ENCODE data around the gene MACROD2.

Gene MACROD2

DNA sequence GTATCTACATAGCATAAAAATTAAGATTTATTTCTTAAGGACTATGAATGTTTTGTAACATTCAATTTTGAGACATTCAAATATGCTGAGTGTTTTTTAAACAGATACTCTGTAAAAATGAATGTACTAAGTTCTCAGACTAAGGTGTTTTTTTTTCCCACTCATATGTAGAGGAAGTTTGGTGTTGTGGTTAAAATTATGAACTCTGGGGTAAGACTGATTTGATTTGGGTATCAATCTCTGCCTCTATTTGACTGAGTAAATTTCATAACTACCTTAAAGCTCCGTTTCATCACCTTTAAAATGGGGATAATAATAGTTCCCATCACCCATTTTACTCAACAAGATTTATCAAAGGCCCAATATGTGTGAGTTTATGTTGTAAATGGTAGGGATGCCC, 728.7 kb downstream of the MACROD2 start:
- DNase-seq, result no peak

DNA sequence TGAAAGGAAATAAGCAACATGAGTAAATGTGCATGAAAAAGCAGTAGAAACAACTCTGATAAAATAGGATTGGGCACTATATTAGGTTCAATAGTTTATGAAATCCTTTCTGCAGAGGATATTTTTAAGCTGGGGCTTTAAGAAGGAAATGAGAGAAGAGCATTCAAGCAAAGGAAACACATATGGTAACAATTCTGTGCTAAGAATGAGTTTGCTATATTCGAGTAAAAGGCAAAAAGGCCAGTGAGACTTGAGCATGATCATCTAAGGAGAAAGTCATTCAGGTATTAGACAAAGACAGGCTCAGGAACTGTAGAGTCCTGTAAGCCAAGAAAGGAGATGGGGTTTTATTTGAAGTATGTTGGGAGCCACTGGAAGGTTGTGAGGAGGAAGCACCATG, 729.2 kb downstream of the MACROD2 start:
- no peak for DNase-seq

DNA sequence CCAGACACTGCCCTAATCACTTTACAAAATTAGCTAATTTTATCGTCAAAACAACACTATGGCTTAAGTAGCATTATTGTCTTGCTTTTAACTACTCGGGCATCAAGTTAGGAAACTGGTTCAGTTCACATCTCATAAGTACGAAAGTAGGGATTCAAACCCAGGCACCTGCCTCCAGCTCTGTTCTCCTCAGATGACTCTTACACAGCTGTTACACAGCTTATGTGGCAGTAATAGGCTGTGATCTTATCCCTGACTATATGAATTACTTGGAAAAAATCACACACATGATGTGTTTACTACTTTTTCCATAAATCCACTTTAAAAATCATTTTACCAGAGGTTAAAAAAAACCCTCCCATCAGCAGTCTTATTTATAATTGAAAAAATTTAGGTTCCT, 731.3 kb downstream of the MACROD2 start:
- DNase-seq, result peak; percentile 82

DNA sequence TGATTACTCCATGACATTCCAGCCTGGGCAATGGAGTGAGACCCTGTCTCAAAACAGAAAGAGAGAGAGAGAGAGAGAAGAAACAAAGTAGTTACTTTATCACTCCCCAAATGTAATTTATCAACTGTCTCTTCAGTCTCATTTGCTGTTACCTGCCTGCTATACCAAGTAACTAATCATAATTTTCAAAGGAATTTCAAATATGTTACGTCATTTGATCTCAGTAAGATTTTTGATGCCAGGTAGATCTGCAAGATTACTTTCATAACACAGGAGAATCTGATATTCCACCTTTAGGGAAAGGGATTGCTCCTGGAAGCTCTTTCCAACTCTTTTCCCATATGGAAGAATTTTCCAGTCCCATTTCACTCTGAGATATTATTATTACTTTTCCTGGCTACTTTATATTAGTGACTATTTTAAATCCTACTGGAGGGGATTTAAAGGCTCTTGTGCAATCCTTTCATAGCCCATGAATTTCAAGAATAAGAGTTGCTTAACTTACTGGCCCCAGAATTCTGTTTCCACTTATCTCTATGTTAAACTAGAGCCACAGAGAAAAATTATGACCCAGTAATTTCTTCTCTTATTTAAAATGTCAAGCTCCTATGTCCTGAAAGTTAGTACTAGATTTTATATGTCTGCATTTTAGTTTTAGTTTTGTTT, 732.3 kb downstream of the MACROD2 start:
- no peak for DNase-seq

DNA sequence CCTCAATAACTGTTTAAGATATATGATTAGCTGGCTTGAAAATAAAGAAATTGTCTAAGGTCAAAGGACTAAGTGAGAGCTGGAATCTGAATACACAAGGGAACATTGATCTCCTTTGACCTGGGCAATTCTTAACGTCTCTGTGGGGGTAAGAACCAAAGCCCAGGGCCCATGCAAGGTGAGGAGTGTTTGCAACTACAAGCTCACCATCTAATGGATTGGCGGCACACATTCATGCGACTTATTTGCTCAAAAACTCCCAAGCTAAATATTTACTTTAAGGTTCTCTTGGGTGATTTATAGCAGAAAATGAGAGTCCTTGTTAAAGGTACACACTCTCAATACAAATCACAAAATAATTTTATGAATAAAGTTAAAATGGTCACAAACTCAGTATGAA, 734.1 kb downstream of the MACROD2 start:
- DNase-seq, result no peak

DNA sequence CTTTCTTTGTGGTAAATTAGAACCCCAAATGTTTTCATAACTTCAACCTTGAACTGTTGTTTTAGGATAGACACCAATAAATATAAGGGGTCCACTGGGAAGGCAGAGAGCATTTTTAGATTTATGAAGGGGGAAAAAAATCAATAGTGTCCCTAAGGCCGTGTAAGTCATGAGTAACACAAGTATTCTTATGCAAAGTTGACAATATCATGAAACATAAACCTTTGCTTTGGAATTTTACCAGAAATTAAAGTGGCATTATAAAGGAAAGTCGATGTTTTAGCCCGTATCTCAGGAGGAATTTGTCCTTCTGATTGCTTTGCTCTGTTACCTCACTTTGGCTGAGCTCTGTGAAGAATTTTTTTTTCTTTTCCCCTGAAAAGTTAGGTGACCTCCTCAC, 737.0 kb downstream of the MACROD2 start:
- DNase-seq, result no peak

DNA sequence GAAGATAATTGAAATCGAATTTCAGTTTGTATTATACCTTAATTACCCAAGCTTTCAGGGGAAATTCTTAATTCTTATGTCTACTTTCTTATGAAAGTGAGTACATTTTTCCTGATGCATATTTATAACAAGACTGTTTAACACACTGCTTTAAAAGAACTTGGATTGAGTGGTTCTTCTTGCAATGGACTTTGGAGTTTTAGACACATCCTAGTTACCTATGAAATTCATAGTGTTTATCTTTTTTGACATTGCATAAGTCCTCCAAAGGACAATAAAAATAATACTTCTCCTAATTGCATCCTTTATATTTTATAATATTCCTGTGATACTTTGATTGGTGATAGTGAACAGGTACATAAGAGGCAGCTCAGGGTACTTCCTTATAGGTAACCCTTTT, 737.7 kb downstream of the MACROD2 start:
- DNase-seq, result no peak

DNA sequence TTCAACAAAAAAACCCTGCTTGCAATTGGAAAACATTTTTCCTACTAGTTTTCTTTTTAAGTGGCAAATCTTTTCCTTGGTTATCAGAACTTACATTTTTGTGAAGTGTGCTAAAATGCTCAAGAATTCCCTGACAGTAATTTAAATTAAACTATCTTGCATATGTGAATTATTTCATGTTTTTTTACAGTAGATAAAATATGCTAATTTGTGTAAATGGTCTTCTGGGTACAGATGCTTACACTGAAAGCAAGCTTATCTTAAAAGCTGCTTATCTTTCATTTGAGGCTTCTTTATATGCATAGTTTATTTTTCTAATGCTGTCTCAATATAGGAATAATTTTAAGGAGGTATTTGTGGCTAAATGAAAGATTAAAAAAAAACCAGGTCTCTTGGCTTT, 745.1 kb downstream of the MACROD2 start:
- DNase-seq, result peak; percentile 33

DNA sequence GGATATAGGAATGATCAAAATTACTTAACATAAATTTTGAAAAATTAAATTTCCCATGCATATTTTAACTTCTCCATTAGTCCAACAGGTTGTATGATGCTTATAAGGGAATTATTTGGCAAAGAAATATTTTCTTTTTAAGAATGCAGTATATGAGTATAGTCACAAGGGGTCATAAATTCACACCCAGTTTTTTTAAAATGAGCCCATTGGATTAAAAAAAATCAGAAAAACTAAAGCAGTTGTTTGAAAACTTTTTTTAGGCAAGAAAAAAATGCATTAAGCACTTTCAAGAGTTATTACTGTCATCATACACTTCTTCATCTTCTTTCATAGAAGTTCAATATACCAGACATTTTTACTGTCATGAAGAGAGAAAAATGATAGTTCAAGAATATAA, 746.3 kb downstream of the MACROD2 start:
- DNase-seq, result no peak

DNA sequence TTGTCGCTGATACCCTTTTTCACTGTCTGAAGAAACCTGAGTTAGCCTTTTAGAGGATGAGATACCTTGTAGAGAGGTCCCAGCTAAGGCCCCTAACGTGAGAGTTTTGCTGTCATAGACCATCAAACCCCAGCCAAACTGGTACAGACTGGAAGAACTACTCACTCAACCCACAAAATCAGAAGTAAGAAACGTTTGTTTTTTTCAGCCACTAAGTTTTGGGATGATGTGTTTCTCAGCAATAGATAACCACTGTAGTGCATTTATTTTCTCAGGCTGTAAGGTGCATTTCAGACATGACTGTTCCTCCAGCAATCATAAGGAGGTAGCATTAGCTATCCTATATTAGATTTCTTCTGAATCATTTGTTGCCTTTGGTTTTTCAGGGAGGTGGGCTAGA, 749.4 kb downstream of the MACROD2 start:
- no peak for DNase-seq

DNA sequence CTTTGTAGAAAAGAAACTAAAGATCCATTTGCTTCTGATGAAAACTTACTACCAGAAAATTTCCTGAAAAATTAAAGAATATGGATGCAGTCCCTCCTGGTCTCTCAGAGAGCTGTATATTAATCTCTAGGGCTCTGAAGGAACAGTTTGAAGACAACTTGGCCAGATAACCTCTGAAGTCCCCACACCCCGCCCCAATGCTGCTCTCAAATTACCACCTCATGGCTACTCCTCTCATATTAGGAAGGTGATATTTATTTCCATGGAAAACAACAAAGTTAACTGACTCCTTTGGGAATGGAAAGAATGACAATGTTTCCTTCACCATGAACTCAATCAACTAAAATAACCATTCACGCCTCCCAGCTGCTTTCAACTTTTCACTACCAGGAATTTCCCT, 750.5 kb downstream of the MACROD2 start:
- DNase-seq, result no peak

DNA sequence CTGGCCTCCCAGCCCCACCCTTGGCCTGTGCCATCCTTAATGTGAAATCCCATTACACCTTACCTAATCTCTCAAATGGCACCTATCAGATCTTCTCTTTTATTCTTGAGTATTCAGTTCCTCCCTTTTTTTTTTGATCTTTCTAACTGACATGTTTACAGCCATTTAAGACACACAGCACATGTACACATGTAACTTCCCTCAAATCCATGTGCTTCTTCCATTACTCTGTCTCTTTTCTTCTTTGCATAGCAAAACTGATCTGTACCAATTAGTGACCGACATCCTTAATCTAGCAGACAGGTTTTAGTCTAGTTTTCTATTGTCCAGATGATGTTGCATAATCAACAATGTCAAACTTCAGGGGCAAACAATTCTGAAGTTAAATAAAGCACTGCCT, 755.9 kb downstream of the MACROD2 start:
- peak; percentile 8 for DNase-seq

DNA sequence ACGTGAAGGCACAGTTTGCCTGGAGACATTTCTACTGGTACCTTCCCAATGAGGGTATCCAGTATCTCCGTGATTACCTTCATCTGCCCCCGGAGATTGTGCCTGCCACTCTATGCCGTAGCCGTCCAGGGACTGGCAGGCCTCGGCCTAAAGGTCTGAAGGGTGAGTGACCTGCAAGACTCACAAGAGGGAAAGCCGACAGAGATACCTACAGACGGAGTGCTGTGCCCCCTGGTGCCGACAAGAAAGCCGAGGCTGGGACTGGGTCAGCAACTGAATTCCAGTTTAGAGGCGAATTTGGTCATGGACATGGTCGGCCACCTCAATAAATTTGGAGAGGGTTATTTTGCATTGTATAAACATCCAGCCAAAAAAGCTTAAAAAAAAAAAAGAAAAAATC, 762.4 kb downstream of the MACROD2 start:
- no peak for DNase-seq

DNA sequence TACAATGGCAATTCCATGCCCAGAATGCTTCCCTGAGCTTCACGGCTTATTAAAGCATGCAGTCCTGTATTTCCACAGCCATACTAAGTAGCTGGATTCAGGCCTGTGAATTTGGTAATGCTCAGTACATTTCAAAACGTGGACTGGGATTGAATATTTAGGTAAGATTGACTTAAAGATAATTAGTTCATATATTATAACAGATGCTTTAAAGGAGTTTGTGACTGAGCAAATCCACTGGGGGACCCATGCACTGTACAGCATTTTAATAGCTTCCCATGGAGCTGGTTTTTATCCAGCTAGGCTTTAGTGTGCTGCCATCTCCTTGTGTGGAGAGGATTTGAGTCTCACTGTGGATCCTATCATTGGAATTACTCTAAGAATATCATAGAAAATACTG, 763.0 kb downstream of the MACROD2 start:
- DNase-seq, result no peak

DNA sequence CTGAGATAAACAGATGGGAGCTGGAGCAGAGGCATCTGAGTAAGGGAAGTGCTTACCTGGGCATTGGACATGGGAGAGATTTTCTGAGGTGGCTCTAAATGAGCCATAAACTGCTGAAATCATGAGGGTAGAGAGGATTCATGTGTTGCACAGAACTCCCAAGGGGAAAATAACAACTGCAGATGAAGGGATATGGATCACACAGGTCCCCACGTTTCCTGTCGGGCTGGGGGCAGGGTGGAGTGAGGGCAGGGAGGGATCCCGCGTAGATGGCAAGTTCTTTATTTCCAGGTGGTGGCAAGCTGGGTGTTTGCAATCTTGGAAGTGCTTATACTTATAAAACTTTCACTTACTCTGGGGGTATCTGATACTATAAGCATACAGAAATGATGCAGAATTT, 764.7 kb downstream of the MACROD2 start:
- no peak for DNase-seq

DNA sequence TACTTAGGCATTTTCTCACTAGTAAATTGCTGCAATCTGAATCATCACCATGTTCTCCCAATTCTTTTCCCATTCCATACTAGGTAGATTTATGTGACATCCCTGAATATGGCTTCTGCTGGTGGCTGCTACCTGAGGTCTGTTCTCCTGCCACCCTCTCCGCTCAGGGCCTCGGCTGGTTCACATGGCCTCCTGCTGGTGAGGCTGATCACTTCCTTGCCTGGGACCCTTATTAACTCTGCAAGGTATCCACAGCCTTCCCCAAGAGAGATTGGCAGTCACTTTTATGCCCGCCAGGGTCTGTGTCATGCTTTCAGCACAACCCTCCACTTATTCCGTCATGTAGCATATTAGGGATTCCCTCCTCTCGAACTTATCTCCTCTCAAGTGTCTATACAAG, 766.6 kb downstream of the MACROD2 start:
- peak; percentile 6 for DNase-seq

DNA sequence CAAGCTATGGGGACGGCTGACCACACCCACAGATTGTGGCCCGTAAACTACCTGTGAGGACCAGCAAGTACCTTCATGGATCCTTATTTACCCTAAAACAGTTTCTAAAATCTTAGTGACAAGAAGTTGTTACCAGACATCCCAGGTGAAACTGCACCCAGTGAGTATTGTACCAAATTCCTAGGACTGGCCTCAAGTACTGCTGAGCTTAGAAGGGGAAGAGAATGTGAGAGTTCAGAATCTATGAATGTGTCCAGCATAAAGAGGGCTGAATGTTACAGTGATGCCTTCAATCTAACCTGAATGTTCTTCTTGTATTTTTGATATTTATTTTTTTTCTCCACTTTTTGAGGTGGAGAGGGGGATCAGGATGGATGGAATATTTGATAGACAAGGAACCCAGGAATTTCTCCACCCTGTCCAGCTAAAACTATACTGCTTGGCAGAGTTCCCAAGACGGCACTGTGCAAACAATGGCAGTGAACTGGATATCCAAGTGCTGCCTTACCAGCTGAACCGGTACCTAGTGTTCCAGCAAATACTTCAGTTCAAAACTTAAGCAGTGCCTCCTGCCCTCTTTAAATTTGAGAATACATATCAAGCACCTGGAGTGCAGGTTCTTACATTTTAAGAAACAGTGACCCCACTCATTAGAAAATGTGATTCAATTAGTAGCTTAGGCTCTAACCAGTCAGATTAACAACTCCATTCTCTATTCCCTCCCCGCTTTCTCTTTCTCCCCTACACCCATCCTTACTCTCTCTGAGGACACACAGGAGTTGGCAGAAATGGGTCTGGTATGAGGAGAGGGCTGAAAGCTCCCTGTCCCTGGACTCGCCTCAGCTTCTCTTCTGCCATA, 769.4 kb downstream of the MACROD2 start:
- peak; percentile 40 for DNase-seq

DNA sequence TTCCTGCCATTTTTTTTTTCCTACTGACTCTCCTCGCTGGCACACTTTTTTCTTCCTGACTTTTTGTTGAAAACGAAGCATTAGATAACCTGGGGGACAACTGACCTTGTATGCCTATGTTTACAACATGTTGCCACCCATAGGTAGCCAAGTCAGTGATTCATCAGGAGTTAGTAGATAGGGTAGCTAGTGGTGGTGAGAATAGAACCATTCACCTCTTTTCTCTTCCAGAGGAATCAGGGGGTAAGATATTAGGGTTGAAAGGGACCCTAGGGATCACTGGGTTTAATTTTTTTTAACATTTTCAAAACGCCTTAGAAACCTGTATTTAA, 770.0 kb downstream of the MACROD2 start:
- DNase-seq, result no peak

DNA sequence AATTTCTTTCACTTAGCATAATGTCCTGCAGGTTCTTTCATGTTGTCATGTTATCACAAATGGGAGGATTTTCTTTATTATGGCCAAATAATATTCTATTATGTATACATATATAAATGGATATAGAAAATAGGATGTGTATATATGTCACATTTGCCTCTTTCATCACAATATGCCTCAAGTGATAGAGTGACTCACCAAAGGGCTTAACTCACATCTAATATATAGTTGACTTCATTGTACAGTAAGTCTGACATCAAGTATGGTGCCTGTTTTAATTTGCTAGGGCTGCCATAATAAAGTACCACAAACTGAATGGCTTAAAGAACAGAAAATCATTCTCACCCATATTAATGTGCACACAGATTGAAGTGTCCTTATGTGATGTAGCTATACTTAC, 778.2 kb downstream of the MACROD2 start:
- DNase-seq, result no peak

DNA sequence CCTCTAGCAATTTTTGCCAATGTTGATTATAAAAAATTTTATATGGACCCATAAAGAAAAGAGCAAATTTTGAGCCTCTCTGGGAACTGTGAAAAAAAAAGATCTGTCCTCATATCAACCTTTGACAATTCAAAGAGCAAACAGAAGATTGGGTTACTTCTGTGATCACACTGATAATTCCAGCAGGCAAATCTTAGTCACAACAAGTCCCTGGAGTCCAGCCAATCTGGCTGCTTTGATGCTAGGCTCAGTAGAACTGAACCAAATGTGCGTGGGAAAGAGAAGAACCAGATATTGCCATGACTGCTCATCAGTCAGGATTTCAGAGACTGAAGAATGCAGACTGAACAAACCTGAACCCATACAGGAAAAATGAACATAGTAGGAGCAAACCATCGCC, 780.5 kb downstream of the MACROD2 start:
- no peak for DNase-seq

DNA sequence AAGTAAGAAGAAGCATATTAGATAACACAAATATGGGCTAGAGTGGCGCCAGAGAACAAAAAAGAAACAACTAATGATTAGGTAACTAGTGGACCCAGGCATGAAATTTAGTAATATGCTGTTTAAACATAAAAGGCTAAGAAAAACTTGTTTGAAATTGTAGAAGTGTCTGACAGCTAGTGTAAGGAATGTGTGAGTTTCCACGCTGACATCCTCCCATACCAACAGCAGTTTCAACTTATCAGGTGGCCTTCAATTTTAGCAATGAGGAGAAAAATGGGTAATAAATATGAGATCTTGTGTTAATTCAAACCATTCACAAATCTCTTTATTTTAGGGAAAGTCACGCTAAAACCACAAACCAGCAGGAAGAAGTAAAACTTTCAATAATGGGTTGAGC, 782.3 kb downstream of the MACROD2 start:
- DNase-seq, result no peak

DNA sequence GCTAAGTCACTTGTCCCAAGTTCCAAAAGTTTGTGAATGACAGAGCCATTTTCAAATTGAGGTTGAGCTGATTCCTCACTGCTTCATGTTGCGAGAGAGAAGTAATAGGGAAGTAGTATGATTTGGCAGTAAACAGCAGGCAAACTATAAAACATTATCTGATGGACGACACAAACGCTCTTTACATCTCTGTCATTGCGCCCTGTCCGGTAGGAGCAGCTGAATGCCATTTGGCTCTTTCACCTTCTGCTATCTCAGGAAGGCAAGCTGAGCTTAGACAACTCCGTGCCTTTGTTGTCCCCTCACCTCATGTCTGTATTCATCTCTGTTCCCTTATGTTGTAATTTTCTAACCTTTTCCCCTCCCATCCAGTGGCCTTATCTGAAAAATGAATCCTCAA, 782.8 kb downstream of the MACROD2 start:
- no peak for DNase-seq

DNA sequence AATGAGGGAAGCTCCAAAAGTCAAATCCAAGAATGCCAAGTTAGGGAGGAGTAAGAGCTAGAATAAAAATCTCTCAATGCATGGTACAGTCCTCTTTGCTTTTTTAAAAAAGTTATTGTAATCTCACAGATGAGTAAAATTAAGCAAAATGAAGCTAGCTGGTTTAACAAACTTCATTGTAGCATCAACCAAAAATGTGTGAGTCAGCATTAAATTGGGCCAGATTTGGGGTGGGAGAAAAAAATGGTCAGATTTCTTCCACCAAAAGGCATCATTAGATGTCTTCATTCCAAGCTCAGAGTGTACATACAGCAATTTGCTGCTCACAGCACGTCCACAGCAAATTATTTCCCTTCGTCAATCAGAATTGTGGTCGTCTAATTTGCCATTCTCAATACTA, 783.6 kb downstream of the MACROD2 start:
- DNase-seq, result no peak

DNA sequence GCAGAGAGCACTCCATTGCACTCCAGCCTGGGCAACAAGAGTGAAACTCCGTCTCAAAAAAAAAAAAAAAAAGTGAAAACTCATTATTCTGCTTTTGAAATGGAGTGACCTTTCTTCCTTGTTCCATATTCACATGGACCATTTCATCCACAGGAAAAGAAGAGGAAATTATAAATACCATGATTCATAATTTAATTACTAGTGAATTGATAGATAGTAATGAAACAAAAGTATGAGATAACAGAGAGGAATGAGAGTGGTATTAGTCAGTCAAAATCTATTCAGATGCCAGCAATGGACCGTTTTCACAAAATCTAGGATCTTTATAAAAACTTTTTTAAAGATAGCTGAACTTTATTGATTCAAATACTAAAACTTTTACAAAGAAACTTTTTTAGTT, 785.2 kb downstream of the MACROD2 start:
- no peak for DNase-seq

DNA sequence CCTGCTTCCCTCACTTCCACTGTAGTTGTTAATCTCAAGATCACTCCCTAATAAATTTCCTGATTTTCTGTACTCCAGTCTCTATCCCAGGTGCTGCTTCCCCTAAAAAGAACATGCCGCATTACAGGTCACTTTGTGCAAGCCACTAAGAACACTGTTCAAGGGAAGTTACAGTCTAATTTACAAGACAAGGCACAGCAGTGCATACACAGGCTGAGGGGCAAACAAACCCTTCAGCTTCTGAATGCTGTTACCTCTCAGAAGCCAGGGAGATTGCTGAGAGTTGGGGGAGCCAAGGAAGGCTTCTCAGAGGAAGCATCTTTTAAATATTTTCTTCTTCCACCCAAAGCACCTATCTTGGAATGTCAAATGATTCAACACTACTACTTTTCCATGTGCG, 787.4 kb downstream of the MACROD2 start:
- peak; percentile 8 for DNase-seq

Measured in NCI-H82 (cell line).